ENCODE measurements around the gene GALK1. TPM values are rescaled to one million over a fixed set of nuclear protein-coding genes. Genes with fewer than 3 reads are reported as not detected.
A peak's percentile ranks its signal among the peaks of the same experiment; 100 is the strongest.

Gene GALK1
- total and polyA plus RNA-seq, 9 of the 15 experiments (the other 6 are each of a cell fraction or from before 2014, with no cell fraction given) = 0.45 to 51.6 (median 17.4) TPM

GRCh38 chr17:75779250-75779986, 14.4 kb upstream of the GALK1 start (continued):
- no peak for TF ChIP-seq PRDM10 (IDR thresholded peaks at IDR 0.05; ENCODE audit: partially characterized antibody)
- TF ChIP-seq ZNF408 (CRISPR knock-in tag; IDR thresholded peaks at IDR 0.05; ENCODE audit: low read depth) = no peak
- TF ChIP-seq MED1 (CRISPR knock-in tag; IDR thresholded peaks at IDR 0.05; ENCODE audit: borderline replicate concordance) = no peak; the same call in 1 of the 2 replicates
- TF ChIP-seq ESRRA (IDR thresholded peaks at IDR 0.05; ENCODE audit: borderline replicate concordance, low read depth) = peak; percentile 54; the same call in 1 of the 2 replicates
- no peak for TF ChIP-seq ZKSCAN8 (CRISPR knock-in tag; IDR thresholded peaks at IDR 0.05)
- TF ChIP-seq ATF6 (CRISPR knock-in tag; IDR thresholded peaks at IDR 0.05) = peak; percentile 94; the same call in 1 of the 2 replicates
- TF ChIP-seq GATAD2B (IDR thresholded peaks at IDR 0.05; ENCODE audit: borderline replicate concordance) = peak; percentile 66; the same call in 1 of the 2 replicates
- TF ChIP-seq ZNF764 (CRISPR knock-in tag; IDR thresholded peaks at IDR 0.05; ENCODE audit: low read depth) = peak; percentile 53; the same call in 1 of the 2 replicates
- TF ChIP-seq BCOR (IDR thresholded peaks at IDR 0.05) = peak; percentile 73
- TF ChIP-seq DDX20 (tag; IDR thresholded peaks at IDR 0.05; ENCODE audit: low read depth) = no peak
- TF ChIP-seq MITF (IDR thresholded peaks at IDR 0.05) = no peak
- TF ChIP-seq POLR3G (IDR thresholded peaks at IDR 0.05; ENCODE audit: extremely low read depth, insufficient read length, insufficient replicate concordance) = no peak
- peak; percentile 65; the same call in 1 of the 2 replicates for TF ChIP-seq ETV1 (tag; conservative IDR thresholded peaks at IDR 0.05; ENCODE audit: low read depth)
- TF ChIP-seq RBM22 (IDR thresholded peaks at IDR 0.05; ENCODE audit: low read depth, low read length, poor library complexity, severe bottlenecking) = peak; percentile 99
- TF ChIP-seq ZBTB33 (CRISPR knock-in tag; IDR thresholded peaks at IDR 0.05) = peak; percentile 67
- TF ChIP-seq IRF2 (CRISPR knock-in tag; IDR thresholded peaks at IDR 0.05) = no peak
- TF ChIP-seq MAFK (IDR thresholded peaks at IDR 0.05; ENCODE audit: low read length) = no peak; the same call in 1 of the 2 replicates
- TF ChIP-seq RFX7 (CRISPR knock-in tag; IDR thresholded peaks at IDR 0.05) = no peak
- TF ChIP-seq ZNF354B (CRISPR knock-in tag; IDR thresholded peaks at IDR 0.05) = no peak

Data from K562 (cell line).